HCT116 (cell line): Measurements from ENCODE around the gene SYMPK. TPM values are rescaled to one million over a fixed set of nuclear protein-coding genes. Genes with fewer than 3 reads are reported as not detected.

ENCODE experiments used
- ATAC-seq: fragments of 200-7000 bp; cut with Tn5 transposase; 2 replicates; pipeline ENCODE4 v1.9.1; 2020; ENCODE audit warnings: mild to moderate bottlenecking, moderate library complexity
- BruUV-seq: library from RNA; stranded (reverse); fragments of 400-500 nt; replicated peaks from 2 replicates; lab custom pipeline; 2021; lab: Mats Ljungman, UMichigan
- CTCF ChIA-PET: fragments of 300-600 bp; sonication (Branson Sonifier 250); formaldehyde crosslinking; loops from one replicate; lab custom pipeline; 2021; ENCODE audit warnings: antibody characterized with exemption; lab: Charles Lee
- POLR2A ChIA-PET: fragments of 300-600, 350-600 bp; sonication (Branson Sonifier 250); formaldehyde crosslinking; loops from one replicate; lab custom pipeline; 2021; ENCODE audit warnings: antibody characterized with exemption; lab: Charles Lee
- RAD21 ChIA-PET, 2 experiments: fragments of 300-600 bp; sonication (Branson Sonifier 250); formaldehyde crosslinking; loops; one replicate each; lab custom pipeline; 2023; ENCODE audit warnings: low total read pairs in 2 of 2; ENCODE audit not compliant: uncharacterized antibody in 2 of 2, unreplicated experiment in 2 of 2, low non-redundant PET in 1 of 2; lab: Charles Lee
- DNase-seq: peaks from one replicate; pipeline ENCODE4 v3.0.0-alpha.2; 2010; ENCODE audit warnings: low read depth, low spot score
- H2AFZ ChIP-seq: fragments of 200-600 bp; shearing (Covaris generic), sonication (generic); 2 replicates; pipeline ENCODE4 v1.6.1; 2017; ENCODE audit warnings: low read depth, mixed run types, mixed read lengths, antibody characterized with exemption, low read length; ENCODE audit not compliant: poor library complexity, severe bottlenecking
- H3K27ac ChIP-seq: 2 replicates; pipeline ENCODE4 v1.5.1; 2012; ENCODE audit warnings: low read depth, low read length
- H3K27me3 ChIP-seq: fragments of 200-600 bp; sonication (generic); 2 replicates; pipeline ENCODE4 v1.6.1; 2016; ENCODE audit warnings: mixed run types, low read length, mixed read lengths; ENCODE audit not compliant: insufficient read depth
- H3K36me3 ChIP-seq, 2 experiments: fragments of 200-500 bp in 1 of 2; fragments of 200-600 bp in 1 of 2; sonication (Bioruptor generic) in 1 of 2; sonication (generic) in 1 of 2; 2 replicates each; pipeline versions ENCODE4 v1.5.1 to v1.6.1; 2014 to 2016; ENCODE audit warnings: low read length in 2 of 2, inconsistent platforms in 1 of 2, mixed read lengths in 1 of 2, mixed run types in 1 of 2; ENCODE audit not compliant: insufficient read depth in 2 of 2, control insufficient read depth in 1 of 2
- H3K4me1 ChIP-seq, 2 experiments: fragments of 200-600 bp in 1 of 2; sonication (generic) in 1 of 2; 2 replicates each; pipeline versions ENCODE4 v1.5.1 to v1.6.1; 2012 to 2017; ENCODE audit warnings: low read length in 2 of 2, inconsistent platforms in 1 of 2, mild to moderate bottlenecking in 1 of 2, mixed read lengths in 1 of 2, mixed run types in 1 of 2, moderate library complexity in 1 of 2; ENCODE audit not compliant: insufficient read depth in 2 of 2, control insufficient read depth in 1 of 2
- H3K4me2 ChIP-seq: fragments of 200-600 bp; sonication (generic); 2 replicates; pipeline ENCODE4 v1.6.1; 2017; ENCODE audit warnings: mixed run types, low read length, mixed read lengths
- H3K4me3 ChIP-seq, 2 experiments: fragments of 200-600 bp in 1 of 2; sonication (generic) in 1 of 2; replicated peaks in 1 of 2; 2 replicates each; pipeline ENCODE4 v1.5.1; 2011 to 2016; ENCODE audit warnings: low read length in 2 of 2, control low read depth in 1 of 2, low read depth in 1 of 2, mild to moderate bottlenecking in 1 of 2, mixed read lengths in 1 of 2, mixed run types in 1 of 2
- H3K79me2 ChIP-seq: fragments of 200-600 bp; sonication (generic); 2 replicates; pipeline ENCODE4 v1.6.1; 2017; ENCODE audit warnings: mild to moderate bottlenecking, mixed run types, low read length, moderate library complexity, mixed read lengths; ENCODE audit not compliant: insufficient read depth
- H3K9ac ChIP-seq: fragments of 200-600 bp; sonication (generic); 2 replicates; pipeline ENCODE4 v1.6.1; 2016; ENCODE audit warnings: low read length, mixed read lengths
- H3K9me2 ChIP-seq: fragments of 200-600 bp; sonication (generic), shearing (Covaris generic); 2 replicates; pipeline ENCODE4 v1.6.1; 2017; ENCODE audit warnings: mixed run types, mild to moderate bottlenecking, moderate library complexity; ENCODE audit not compliant: insufficient read depth
- H3K9me3 ChIP-seq, 2 experiments: fragments of 200-500 bp in 1 of 2; fragments of 200-600 bp in 1 of 2; sonication (Bioruptor generic) in 1 of 2; sonication (generic) in 1 of 2; 2 replicates each; pipeline ENCODE4 v1.6.1; 2014 to 2017; ENCODE audit warnings: low read length in 2 of 2, mixed read lengths in 2 of 2, inconsistent platforms in 1 of 2, low read depth in 1 of 2, mild to moderate bottlenecking in 1 of 2, mixed run types in 1 of 2, moderate library complexity in 1 of 2; ENCODE audit not compliant: control insufficient read depth in 1 of 2, insufficient read depth in 1 of 2
- H4K20me1 ChIP-seq: fragments of 200-600 bp; sonication (generic), shearing (Covaris generic); 2 replicates; pipeline ENCODE4 v1.6.1; 2017; ENCODE audit warnings: mixed run types, mild to moderate bottlenecking, moderate library complexity; ENCODE audit not compliant: insufficient read depth
- EGR1 ChIP-seq: IDR thresholded peaks from 2 replicates; pipeline ENCODE4 v1.6.1; 2012; ENCODE audit warnings: low read depth
- EZH2 ChIP-seq: fragments of 200-600 bp; sonication (generic); IDR thresholded peaks from 2 replicates; pipeline ENCODE4 v1.6.1; 2017; ENCODE audit warnings: antibody characterized with exemption, mixed run types
- EZH2phosphoT487 ChIP-seq: fragments of 200-600 bp; IDR thresholded peaks from 2 replicates; pipeline ENCODE4 v1.6.1; 2018; ENCODE audit warnings: antibody characterized with exemption, borderline replicate concordance
- FOSL1 ChIP-seq: IDR thresholded peaks from 2 replicates; pipeline ENCODE4 v1.6.1; 2012; ENCODE audit warnings: low read depth
- RAD21 ChIP-seq: IDR thresholded peaks from 2 replicates; pipeline ENCODE4 v1.6.1; 2012; ENCODE audit warnings: low read depth, mild to moderate bottlenecking
- SIN3A ChIP-seq: IDR thresholded peaks from 2 replicates; pipeline ENCODE4 v1.6.1; 2012; ENCODE audit warnings: low read depth
- YY1 ChIP-seq: IDR thresholded peaks from 2 replicates; pipeline ENCODE4 v1.6.1; 2011; ENCODE audit warnings: low read length, low read depth, moderate library complexity, mild to moderate bottlenecking; ENCODE audit not compliant: insufficient replicate concordance; ENCODE audit errors: extremely low read depth
- ZFX ChIP-seq: fragments of 450-650 bp; IDR thresholded peaks from 2 replicates; pipeline ENCODE4 v1.6.1; 2017
- intact Hi-C: fragments of 100-400 bp; cut with micrococcal nuclease; formaldehyde crosslinking; loops from 2 replicates; pipeline ENCODE4 v1.10.0; 2022
- total RNA-seq: library from RNA; stranded (reverse); gene quantifications from one replicate; pipeline ENCODE4 v1.2.1, GENCODE V29; 2021; ENCODE audit not compliant: unreplicated experiment
- TF ChIP-seq, protein P1 (sequence below): IDR thresholded peaks from 2 replicates; pipeline ENCODE4 v1.6.1; 2012; ENCODE audit warnings: low read depth
- TF ChIP-seq, protein P2 (sequence below): IDR thresholded peaks from 2 replicates; pipeline ENCODE4 v1.6.1; 2012

Gene SYMPK
- total RNA-seq, 1 experiment from 2014 or later, result 117 TPM

DNA sequence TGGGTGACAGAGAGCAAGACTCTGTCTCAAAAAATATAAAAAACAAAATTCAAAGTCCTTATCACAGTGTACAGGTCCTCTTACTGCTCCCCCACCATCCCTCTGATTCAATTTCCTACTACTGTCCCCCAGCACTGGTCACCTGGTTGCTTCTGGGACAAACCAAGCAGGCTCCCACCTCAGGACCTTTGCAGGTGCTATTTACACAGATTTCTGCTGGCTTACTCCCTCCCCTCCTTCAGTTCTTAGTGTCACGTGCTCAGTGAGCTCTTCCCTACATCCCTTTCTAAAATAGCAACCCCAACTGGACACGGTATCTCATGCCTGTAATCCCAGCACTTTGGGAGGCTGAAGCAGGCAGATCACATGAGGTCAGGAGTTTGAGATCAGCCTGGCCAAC lies 17.0 kb upstream of the SYMPK start:
- Histone ChIP-seq H4K20me1 (no peaks in the 10 kb centered on the region), H3K9me3 (no peaks in the 10 kb centered on the region), H3K27ac (no peak overlapping the region), H3K9me2 (no peaks in the 10 kb centered on the region), H3K36me3 (no peaks in the 10 kb centered on the region), H3K27me3 (no peaks in the 10 kb centered on the region), H3K4me3 (no peak overlapping the region), H3K79me2 (peaks cover 9% of the 10 kb centered on the region; the same call in 1 of the 2 replicates), H3K4me2 (no peak overlapping the region), H2AFZ (no peak overlapping the region), H3K4me1 (peaks cover 26 to 49% of the 10 kb centered on the region in 2 experiments), H3K9ac (no peak overlapping the region)
- BruUV-seq, result no TSS peak
- CTCF ChIA-PET, result interaction anchor here (5.0 kb wide), 1 partner anchor 16 kb away, joined by 45 read pairs; the partner anchor contains the start of genes FOXA3 and SYMPK
- no peak for ATAC-seq
- RAD21 ChIA-PET, result no interaction called here
- intact Hi-C loops, result no loop called here
- TF ChIP-seq ZFX (no peak), YY1 (no peak), EZH2phosphoT487 (no peak), FOSL1 (no peak)
- TF ChIP-seq, protein P1, sequence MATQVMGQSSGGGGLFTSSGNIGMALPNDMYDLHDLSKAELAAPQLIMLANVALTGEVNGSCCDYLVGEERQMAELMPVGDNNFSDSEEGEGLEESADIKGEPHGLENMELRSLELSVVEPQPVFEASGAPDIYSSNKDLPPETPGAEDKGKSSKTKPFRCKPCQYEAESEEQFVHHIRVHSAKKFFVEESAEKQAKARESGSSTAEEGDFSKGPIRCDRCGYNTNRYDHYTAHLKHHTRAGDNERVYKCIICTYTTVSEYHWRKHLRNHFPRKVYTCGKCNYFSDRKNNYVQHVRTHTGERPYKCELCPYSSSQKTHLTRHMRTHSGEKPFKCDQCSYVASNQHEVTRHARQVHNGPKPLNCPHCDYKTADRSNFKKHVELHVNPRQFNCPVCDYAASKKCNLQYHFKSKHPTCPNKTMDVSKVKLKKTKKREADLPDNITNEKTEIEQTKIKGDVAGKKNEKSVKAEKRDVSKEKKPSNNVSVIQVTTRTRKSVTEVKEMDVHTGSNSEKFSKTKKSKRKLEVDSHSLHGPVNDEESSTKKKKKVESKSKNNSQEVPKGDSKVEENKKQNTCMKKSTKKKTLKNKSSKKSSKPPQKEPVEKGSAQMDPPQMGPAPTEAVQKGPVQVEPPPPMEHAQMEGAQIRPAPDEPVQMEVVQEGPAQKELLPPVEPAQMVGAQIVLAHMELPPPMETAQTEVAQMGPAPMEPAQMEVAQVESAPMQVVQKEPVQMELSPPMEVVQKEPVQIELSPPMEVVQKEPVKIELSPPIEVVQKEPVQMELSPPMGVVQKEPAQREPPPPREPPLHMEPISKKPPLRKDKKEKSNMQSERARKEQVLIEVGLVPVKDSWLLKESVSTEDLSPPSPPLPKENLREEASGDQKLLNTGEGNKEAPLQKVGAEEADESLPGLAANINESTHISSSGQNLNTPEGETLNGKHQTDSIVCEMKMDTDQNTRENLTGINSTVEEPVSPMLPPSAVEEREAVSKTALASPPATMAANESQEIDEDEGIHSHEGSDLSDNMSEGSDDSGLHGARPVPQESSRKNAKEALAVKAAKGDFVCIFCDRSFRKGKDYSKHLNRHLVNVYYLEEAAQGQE, result no peak
- DNase-seq, result no peak
- POLR2A ChIA-PET, result interaction anchor here (3.3 kb wide), 1 partner anchor 16 kb away, joined by 24 read pairs; the partner anchor contains the start of genes FOXA3 and SYMPK

DNA sequence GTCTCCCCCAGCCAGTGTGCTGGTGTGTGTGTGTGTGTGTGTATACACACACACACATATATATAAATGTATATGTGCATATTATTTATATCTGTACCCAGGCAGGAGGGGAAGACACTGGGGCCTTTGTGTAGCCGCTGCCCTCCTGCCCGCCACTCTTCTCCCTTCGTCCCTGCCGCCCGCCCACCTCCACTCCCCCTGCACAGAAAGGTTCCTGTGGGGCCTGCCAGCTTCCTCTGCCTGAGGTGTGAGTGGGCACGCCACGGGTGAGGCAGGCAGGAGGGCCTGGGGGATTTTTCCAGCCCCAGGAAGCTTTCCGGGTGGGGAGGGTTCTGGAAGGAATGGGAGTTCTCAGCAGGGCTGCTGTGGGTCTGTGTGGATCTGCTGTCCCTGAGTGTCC lies 16.1 kb upstream of the SYMPK start:
- intact Hi-C loops, result no loop called here
- no peak overlapping the region for H2AFZ ChIP-seq
- no peak for TF ChIP-seq SIN3A
- no peak for TF ChIP-seq RAD21
- TF ChIP-seq EGR1, result no peak
- TF ChIP-seq EZH2, result no peak
- TF ChIP-seq, protein P2, sequence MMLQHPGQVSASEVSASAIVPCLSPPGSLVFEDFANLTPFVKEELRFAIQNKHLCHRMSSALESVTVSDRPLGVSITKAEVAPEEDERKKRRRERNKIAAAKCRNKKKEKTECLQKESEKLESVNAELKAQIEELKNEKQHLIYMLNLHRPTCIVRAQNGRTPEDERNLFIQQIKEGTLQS, result no peak
- no peak for TF ChIP-seq ZFX
- H3K27ac ChIP-seq, result no peak overlapping the region
- DNase-seq (no peak), ATAC-seq (no peak)
- H3K9me2 ChIP-seq, result no peaks in the 10 kb centered on the region
- no peaks in the 10 kb centered on the region for H3K36me3 ChIP-seq
- BruUV-seq, result no TSS peak
- peaks cover 4% of the 10 kb centered on the region; the same call in 1 of the 2 replicates for H3K79me2 ChIP-seq
- H3K4me2 ChIP-seq, result no peak overlapping the region
- H3K27me3 ChIP-seq, result no peaks in the 10 kb centered on the region
- H3K9ac ChIP-seq, result no peak overlapping the region
- H4K20me1 ChIP-seq, result no peaks in the 10 kb centered on the region
- peaks cover 22 to 43% of the 10 kb centered on the region in 2 experiments for H3K4me1 ChIP-seq
- no peak overlapping the region for H3K4me3 ChIP-seq
- H3K9me3 ChIP-seq, result no peaks in the 10 kb centered on the region
- POLR2A ChIA-PET, result no interaction called here
- CTCF ChIA-PET, result interaction anchor here (5.0 kb wide), 1 partner anchor 15 kb away, joined by 45 read pairs; the partner anchor contains the start of genes FOXA3 and SYMPK
- RAD21 ChIA-PET, result no interaction called here
